Large intestine (tissue), 3 donors: ENCODE measurements around the gene DBF4B. TPM values are rescaled to one million over a fixed set of nuclear protein-coding genes. Genes with fewer than 3 reads are reported as not detected.
"Not testable (repeated sequence)": the region's sequence is repeated elsewhere in the genome, so short reads cannot be mapped to it uniquely, and the experiment has no call there.

Experiments
- DNase-seq, 2 donors: peaks; one replicate each; pipeline versions ENCODE4 v3.0.0 to v3.0.0-alpha.2; 2013
- H3K27ac ChIP-seq: one replicate; pipeline ENCODE4 v1.5.1; 2013; ENCODE audit warnings: low read length
- H3K27me3 ChIP-seq: 2 replicates; pipeline ENCODE4 v1.6.1; 2013; ENCODE audit warnings: low read length; ENCODE audit not compliant: control insufficient read depth, insufficient read depth
- H3K36me3 ChIP-seq: 2 replicates; pipeline ENCODE4 v1.6.1; 2013; ENCODE audit warnings: low read length; ENCODE audit not compliant: control insufficient read depth, insufficient read depth
- H3K4me1 ChIP-seq: one replicate; pipeline ENCODE4 v1.6.1; 2013; ENCODE audit warnings: low read length; ENCODE audit not compliant: control insufficient read depth, insufficient read depth
- H3K4me3 ChIP-seq: one replicate; pipeline ENCODE4 v1.5.1; 2013; ENCODE audit warnings: low read length
- H3K9me3 ChIP-seq: one replicate; pipeline ENCODE4 v1.6.1; 2013; ENCODE audit warnings: mild to moderate bottlenecking, low read depth, low read length, moderate library complexity; ENCODE audit not compliant: control insufficient read depth
- WGBS: methylation state at CpG from one replicate; pipeline ENCODE4 v1.1.5; 2013; ENCODE audit warnings: low lambda C conversion rate; ENCODE audit not compliant: insufficient coverage; 5-methylcytosine and 5-hydroxymethylcytosine counted together
- polyA plus RNA-seq: library from polyadenylated mRNA; unstranded; fragments of 120-200 nt; gene quantifications from one replicate; pipeline ENCODE4 v1.2.1, GENCODE V29; 2013

The DBF4B gene
- polyA plus RNA-seq, 1 donor: 11.6 TPM

DNA sequence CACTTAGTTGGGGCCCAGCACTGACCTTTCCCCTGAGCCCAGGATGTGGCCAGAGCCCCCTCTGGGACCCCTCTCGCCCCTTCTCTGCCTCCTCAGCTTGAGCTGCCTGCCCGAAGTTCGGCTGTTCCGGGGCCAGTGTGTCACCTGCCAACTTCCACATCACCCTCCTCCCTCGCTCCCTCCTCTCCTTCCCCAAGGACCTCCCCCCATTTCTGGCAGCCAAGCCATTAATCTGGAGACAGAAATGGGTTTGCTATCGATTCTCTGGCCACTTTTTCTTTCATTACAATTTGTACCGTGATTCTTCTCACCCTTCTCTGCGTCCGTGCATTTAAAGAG, 41.5 kb downstream of the DBF4B start:
- no peak for DNase-seq
- H3K36me3 ChIP-seq: peaks cover 13% of the 10 kb centered on the region
- H3K27ac ChIP-seq: no peak overlapping the region
- no CpG with 5 or more reads among the region's 9 CpGs for WGBS
- no peaks in the 10 kb centered on the region for H3K9me3 ChIP-seq
- no peaks in the 10 kb centered on the region for H3K27me3 ChIP-seq
- H3K4me3 ChIP-seq: no peak overlapping the region
- H3K4me1 ChIP-seq: no peaks in the 10 kb centered on the region

DNA sequence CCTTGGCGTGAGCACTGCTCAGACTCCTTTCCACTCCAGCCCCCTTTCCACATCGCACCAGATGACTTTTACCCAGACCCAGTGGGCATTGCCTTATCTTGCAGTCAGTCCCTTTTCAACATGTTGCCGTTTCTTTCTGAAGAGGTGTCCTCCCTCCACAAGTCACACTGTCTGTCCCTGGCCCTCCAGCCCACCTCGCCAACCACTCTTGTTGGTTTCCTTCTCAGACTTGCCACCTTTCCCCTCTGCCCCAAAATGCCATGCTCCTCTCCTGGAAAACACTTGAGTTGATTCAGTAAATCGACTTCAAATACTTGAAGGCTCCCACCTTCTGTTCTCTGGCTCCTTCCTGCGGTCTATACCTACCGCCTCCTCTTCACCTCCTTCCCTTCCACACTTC, 42.9 kb downstream of the DBF4B start:
- no peaks in the 10 kb centered on the region for H3K27me3 ChIP-seq
- no peak overlapping the region for H3K27ac ChIP-seq
- no peaks in the 10 kb centered on the region for H3K9me3 ChIP-seq
- H3K36me3 ChIP-seq: peaks cover 13% of the 10 kb centered on the region
- no peaks in the 10 kb centered on the region for H3K4me1 ChIP-seq
- H3K4me3 ChIP-seq: no peak overlapping the region
- 93% methylated on average over 3 of the region's 7 CpGs for WGBS
- no peak for DNase-seq

DNA sequence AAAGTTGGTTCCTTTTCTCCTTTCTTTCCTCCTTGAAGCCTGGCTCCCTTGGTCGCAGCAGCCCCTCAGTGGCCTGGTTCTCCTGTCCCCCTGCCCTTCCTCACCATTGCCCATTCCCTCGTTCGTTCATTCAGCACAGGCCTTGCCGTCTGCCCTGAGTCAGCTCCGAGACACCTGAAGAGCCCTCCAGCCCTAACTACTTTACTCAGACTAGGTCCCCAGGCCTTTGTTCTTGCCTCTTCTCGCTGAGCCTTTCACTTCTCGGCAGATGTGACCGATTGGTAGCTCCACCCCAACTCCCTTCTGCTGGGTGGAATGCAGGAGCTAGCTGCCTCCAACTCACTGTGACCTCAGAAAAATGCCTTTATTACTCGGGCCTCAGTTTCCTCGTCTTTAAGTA, 43.3 kb downstream of the DBF4B start:
- Histone ChIP-seq H3K27ac (no peak overlapping the region), H3K27me3 (no peaks in the 10 kb centered on the region), H3K4me3 (no peak overlapping the region), H3K9me3 (no peaks in the 10 kb centered on the region), H3K36me3 (peaks cover 13% of the 10 kb centered on the region), H3K4me1 (no peaks in the 10 kb centered on the region)
- WGBS: 100% methylated on average over 1 of the region's 10 CpGs
- no peak for DNase-seq

GRCh38 chr17:44752953-44753861, 44.7 kb downstream of the DBF4B start:
- H3K4me1 ChIP-seq: no peaks in the 10 kb centered on the region
- no peak overlapping the region for H3K4me3 ChIP-seq
- H3K9me3 ChIP-seq: no peaks in the 10 kb centered on the region
- peaks cover 8% of the 10 kb centered on the region for H3K36me3 ChIP-seq
- no CpG with 5 or more reads among the region's 17 CpGs for WGBS
- H3K27me3 ChIP-seq: peaks cover 11% of the 10 kb centered on the region
- H3K27ac ChIP-seq: no peak overlapping the region
- DNase-seq: no peak

DNA sequence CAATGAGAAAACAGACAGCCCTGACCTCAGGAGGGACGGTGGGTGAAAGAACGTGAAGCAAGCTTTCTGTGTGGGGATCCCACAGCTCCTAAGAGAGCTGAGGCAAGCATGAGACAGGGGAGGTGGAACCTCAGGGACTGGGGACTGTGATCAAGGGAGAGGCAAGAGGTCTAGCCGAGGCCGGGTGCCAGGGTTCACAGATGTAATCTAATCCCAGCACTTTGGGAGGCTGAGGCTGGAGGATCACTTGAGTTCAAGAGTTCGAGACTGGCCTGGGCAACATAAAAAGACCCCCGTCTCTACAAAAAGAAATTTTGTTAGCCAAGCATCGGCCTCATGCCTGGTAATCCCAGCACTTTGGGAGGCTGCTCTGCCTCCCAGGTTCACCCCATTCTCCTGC, 45.8 kb downstream of the DBF4B start:
- Histone ChIP-seq H3K36me3 (peaks cover 3% of the 10 kb centered on the region), H3K4me3 (no peak overlapping the region), H3K27me3 (peaks cover 18% of the 10 kb centered on the region), H3K4me1 (peaks cover under 1% of the 10 kb centered on the region), H3K27ac (no peak overlapping the region), H3K9me3 (no peaks in the 10 kb centered on the region)
- no CpG with 5 or more reads among the region's 7 CpGs for WGBS
- no peak for DNase-seq

DNA sequence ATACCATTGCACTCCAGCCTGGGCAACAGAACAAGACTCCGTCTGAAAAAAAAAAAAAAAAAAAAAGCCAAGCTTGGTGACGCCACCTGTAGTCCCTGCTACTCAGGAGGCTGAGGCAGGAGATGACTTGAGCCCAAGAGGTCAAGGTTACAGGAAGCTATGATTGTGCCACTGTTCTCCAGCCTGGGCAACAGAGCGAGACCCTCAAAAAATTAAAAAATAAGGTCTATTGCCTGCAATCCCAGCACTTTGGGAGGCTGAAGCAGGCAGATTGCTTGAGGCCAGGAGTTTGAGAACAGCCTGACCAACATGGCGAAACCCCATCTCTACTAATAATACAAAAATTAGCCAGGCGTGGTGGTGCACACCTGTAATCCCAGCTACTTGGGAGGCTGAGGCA, 46.7 kb downstream of the DBF4B start:
- H3K27ac ChIP-seq, DNase-seq, H3K36me3 ChIP-seq, H3K9me3 ChIP-seq, H3K4me3 ChIP-seq, H3K4me1 ChIP-seq: not testable (repeated sequence)
- no CpG with 5 or more reads among the region's 5 CpGs for WGBS
- H3K27me3 ChIP-seq: peaks cover 27% of the 10 kb centered on the region

DNA sequence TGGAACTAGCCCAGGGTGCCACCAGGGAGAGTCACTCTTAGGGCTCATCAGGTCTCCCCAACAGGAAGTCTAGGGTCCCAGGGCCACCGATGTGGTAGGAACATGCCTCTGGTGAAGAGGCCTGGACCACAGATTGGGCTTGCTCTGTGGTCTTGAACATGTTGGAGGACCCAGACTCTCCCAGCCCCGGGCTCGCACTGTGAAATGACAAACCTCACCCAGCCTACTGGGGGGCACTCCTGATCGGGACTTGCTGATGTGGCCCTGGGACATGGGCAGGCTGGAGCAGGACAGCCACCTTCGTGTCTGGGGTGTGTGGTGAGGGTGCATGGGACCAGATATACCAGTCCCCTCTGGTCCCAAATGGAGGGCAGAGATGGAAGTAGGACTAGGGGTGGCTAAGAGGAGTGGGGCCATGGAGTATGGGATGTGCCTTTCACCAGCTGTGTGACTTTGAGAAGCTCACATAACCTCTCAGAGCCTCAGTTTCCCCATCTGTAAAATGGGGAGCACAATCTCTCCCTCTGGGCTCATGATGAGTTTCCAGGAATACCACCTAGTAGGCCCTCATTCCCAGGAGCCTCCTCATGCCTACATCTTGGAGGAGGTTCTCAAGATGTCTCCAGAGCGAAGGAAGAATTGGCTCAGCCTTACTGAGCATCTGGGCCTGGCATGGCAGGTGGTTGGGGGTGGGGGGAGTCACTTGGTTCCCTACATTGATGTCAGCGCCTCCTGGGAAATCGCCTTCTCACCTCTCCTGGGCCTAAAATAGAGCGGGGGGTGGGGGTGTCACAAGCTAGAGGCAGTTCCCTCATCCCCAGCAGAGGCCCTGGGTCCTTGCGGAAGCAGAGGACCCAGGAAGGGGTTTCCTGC, 48.8 kb downstream of the DBF4B start:
- WGBS: no CpG with 5 or more reads among the region's 10 CpGs
- Histone ChIP-seq H3K27me3 (peaks cover 44% of the 10 kb centered on the region), H3K4me3 (no peak overlapping the region), H3K4me1 (peaks cover 6% of the 10 kb centered on the region), H3K36me3 (no peaks in the 10 kb centered on the region), H3K27ac (no peak overlapping the region), H3K9me3 (peaks cover 2% of the 10 kb centered on the region)
- no peak for DNase-seq

DNA sequence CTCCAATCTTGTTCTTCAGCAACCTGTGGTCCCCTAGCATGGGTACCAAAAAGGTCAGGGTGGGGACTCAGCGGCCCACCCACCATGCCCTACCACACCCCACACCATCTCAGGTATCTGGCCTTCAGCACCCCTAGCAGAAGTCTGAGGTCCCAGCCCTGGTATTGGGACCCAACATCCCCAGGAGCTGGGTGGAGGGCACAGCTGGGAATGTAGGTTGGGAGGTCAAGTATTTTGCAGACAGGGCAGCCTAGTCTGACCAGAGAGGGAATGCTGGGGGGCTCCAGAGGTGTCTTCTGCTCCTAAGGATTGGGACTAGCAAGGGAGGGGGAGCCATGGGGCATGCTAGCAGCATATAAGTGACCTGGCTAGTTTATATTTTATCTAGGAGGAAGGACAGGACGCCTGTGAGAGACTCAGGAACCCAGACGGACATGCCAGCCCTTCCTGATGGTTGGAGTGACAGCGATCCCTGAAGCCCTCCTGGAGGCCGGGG, 49.5 kb downstream of the DBF4B start:
- no peak overlapping the region for H3K27ac ChIP-seq
- no peak for DNase-seq
- no peak overlapping the region for H3K4me3 ChIP-seq
- H3K36me3 ChIP-seq: no peaks in the 10 kb centered on the region
- H3K27me3 ChIP-seq: peaks cover 46% of the 10 kb centered on the region
- H3K9me3 ChIP-seq: peaks cover 2% of the 10 kb centered on the region
- no CpG with 5 or more reads among the region's 5 CpGs for WGBS
- peaks cover 6% of the 10 kb centered on the region for H3K4me1 ChIP-seq

DNA sequence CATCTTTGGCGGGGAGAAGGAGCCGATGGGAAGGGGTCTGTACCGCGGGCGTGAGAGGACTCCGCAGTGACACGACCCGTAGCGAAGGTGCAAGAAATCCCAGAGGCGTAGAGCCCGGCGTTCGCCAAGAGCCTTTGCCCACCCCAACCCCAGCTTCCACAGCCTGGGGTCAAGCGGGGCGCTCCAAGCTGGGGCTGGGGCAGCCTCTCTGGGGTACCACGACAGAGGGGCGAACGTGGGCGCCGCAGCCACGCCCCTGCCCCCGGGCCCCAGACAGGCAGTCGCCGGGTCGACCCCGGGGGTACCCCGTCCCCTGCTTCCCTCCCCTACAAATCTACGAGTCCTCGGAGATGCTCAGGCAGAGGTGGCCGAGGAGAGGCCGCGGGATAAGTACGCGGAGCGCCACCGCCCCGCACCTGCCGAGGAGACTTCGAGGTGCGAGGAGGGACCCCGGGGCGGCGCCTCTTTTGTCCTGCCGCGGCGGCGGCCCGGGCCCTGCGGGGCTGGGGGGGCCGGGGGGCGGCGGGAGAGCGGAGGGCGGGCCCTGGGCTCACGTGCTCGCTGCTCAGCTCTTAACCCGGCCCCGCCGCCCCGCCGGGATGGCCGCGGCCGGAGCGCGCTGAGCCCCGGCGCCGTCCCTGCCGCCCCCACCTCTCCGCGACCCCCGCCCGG, 50.1 kb downstream of the DBF4B start, which contains the start of gene ADAM11:
Gene ADAM11, plus strand, starts transcription at position 575 of the 672 bp plus-strand sequence. CDS start 212 bp downstream, outside the sequence.
- DNase-seq: no peak
- no CpG with 5 or more reads among the region's 74 CpGs for WGBS
- H3K27me3 ChIP-seq: peaks cover 46% of the 10 kb centered on the region
- peaks cover 6% of the 10 kb centered on the region for H3K4me1 ChIP-seq
- peak within 1 kb of the TSS; percentile 21 for H3K4me3 ChIP-seq
- H3K9me3 ChIP-seq: peaks cover 2% of the 10 kb centered on the region
- H3K27ac ChIP-seq: no peak within 1 kb of the TSS
- H3K36me3 ChIP-seq: no peaks in the 10 kb centered on the region
